Caco-2 (cell line): ENCODE measurements around the gene MYL7. TPM values are rescaled to one million over a fixed set of nuclear protein-coding genes. Genes with fewer than 3 reads are reported as not detected.

Source experiments
- BruUV-seq: library from RNA; stranded (reverse); fragments of 400-500 nt; replicated peaks from 2 replicates; lab custom pipeline; 2021; lab: Mats Ljungman, UMichigan
- CTCF ChIA-PET: fragments of 300-600 bp; sonication (Branson Sonifier 250); formaldehyde crosslinking; loops from one replicate; lab custom pipeline; 2022; ENCODE audit warnings: antibody characterized with exemption; lab: Charles Lee
- POLR2A ChIA-PET: fragments of 300-600 bp; sonication (Branson Sonifier 250); formaldehyde crosslinking; loops from one replicate; lab custom pipeline; 2022; ENCODE audit warnings: antibody characterized with exemption; lab: Charles Lee
- DNase-seq, 2 experiments: peaks; one replicate each; pipeline versions ENCODE4 v3.0.0 to v3.0.0-alpha.2; 2020 to 2022
- H3K27me3 ChIP-seq: replicated peaks from 2 replicates; pipeline ENCODE4 v1.6.0; 2011; ENCODE audit warnings: low read length; ENCODE audit not compliant: control insufficient read depth, insufficient read depth
- H3K36me3 ChIP-seq: 2 replicates; pipeline ENCODE4 v1.5.1; 2011; ENCODE audit warnings: low read length; ENCODE audit not compliant: control insufficient read depth, insufficient read depth
- H3K4me1 ChIP-seq: fragments of 250-450 bp; sonication (Bioruptor Pico); 2 replicates; pipeline ENCODE4 v1.5.1; 2020; ENCODE audit warnings: mild to moderate bottlenecking
- H3K4me3 ChIP-seq: 2 replicates; pipeline ENCODE4 v1.5.1; 2011; ENCODE audit warnings: low read depth, mild to moderate bottlenecking, control low read depth, low read length
- H3K9me3 ChIP-seq: fragments of 250-450 bp; sonication (Bioruptor Pico); 2 replicates; pipeline ENCODE4 v1.5.1; 2020; ENCODE audit warnings: mild to moderate bottlenecking, moderate library complexity
- H3K27ac Mint-ChIP-seq: one replicate; pipeline ENCODE4 v1.8.0; 2022; ENCODE audit warnings: mixed read lengths; ENCODE audit not compliant: unreplicated experiment
- H3K27me3 Mint-ChIP-seq: one replicate; pipeline ENCODE4 v1.8.0; 2022; ENCODE audit warnings: mixed read lengths; ENCODE audit not compliant: insufficient read depth, unreplicated experiment
- H3K36me3 Mint-ChIP-seq: one replicate; pipeline ENCODE4 v1.8.0; 2022; ENCODE audit warnings: mild to moderate bottlenecking, mixed read lengths; ENCODE audit not compliant: insufficient read depth, unreplicated experiment
- H3K4me1 Mint-ChIP-seq: one replicate; pipeline ENCODE4 v1.8.0; 2022; ENCODE audit warnings: low read depth, mixed read lengths; ENCODE audit not compliant: unreplicated experiment
- H3K4me3 Mint-ChIP-seq: one replicate; pipeline ENCODE4 v1.8.0; 2022; ENCODE audit warnings: mild to moderate bottlenecking, moderate library complexity, mixed read lengths; ENCODE audit not compliant: unreplicated experiment
- H3K9me3 Mint-ChIP-seq: one replicate; pipeline ENCODE4 v1.8.0; 2022; ENCODE audit warnings: mixed read lengths; ENCODE audit not compliant: unreplicated experiment
- intact Hi-C: fragments of 100-400 bp; cut with micrococcal nuclease; formaldehyde crosslinking; loops from one replicate; pipeline ENCODE4 v1.10.0; 2022; ENCODE audit not compliant: unreplicated experiment
- total RNA-seq: library from RNA; stranded (reverse); gene quantifications from 2 replicates; pipeline ENCODE4 v1.2.3, GENCODE V29; 2022
- TF ChIP-seq, protein P1 (sequence below), 2 experiments: fragments of 200-600 bp in 1 of 2; IDR thresholded peaks; 1 replicate in 1 of 2; 2 replicates in 1 of 2; pipeline versions ENCODE4 v1.5.1 to v1.8.0; 2011 to 2022; ENCODE audit warnings: antibody characterized with exemption in 1 of 2, control low read depth in 1 of 2, inconsistent platforms in 1 of 2, low read depth in 1 of 2, low read length in 1 of 2, mild to moderate bottlenecking in 1 of 2, moderate library complexity in 1 of 2; ENCODE audit not compliant: insufficient read depth in 1 of 2, severe bottlenecking in 1 of 2, unreplicated experiment in 1 of 2

The MYL7 gene
- total RNA-seq, 1 experiment from 2014 or later: 16.2 TPM

DNA sequence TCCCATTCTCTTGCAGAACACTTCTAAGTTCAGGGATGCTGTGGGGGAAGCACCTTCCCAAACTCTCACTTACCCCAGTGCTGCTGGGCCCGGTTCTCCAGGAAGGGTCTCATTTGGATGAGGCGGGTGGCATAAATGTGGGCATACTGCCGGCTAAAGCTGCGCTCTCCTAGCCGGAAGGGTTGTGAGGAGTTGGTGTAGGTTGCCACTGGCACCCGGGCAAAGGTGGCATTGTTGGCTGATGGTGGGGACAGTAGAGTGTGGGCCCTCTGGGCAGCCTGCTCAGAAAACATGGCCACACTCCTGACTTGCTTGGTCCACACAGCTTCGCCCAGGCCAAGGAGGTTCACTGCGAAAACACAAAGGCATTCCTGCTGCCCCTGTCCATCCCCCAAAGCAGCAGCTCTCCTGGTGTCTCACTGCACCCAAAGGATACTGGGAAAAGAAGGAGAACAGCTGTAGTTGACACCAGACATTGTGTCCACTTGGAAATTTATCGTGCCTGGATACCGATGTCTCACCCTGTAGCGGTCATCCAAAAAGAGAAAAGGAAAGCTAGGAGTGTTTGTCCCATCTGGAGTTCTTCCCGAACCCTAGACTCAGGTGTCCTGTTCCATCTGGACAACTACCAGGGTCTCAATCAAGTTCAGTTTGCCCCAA, 19.2 kb downstream of the MYL7 start:
- no TSS peak for BruUV-seq
- DNase-seq: no peak
- ChIA-PET CTCF (interaction anchor here (1.5 to 2.1 kb wide), 2 partner anchors 10 to 75 kb away, joined by 3 to 8 read pairs; no protein-coding TSS in a partner anchor), POLR2A (no interaction called here)
- no peak overlapping the region for H3K27ac Mint-ChIP-seq
- no peaks in the 10 kb centered on the region for H3K27me3 ChIP-seq
- no peaks in the 10 kb centered on the region for H3K9me3 Mint-ChIP-seq
- no peak overlapping the region for H3K4me3 ChIP-seq
- peaks cover 37% of the 10 kb centered on the region for H3K36me3 Mint-ChIP-seq
- H3K4me1 ChIP-seq: no peaks in the 10 kb centered on the region
- peaks cover 12% of the 10 kb centered on the region for H3K4me1 Mint-ChIP-seq
- H3K9me3 ChIP-seq: no peaks in the 10 kb centered on the region
- intact Hi-C loops: no loop called here
- no peaks in the 10 kb centered on the region for H3K27me3 Mint-ChIP-seq
- peaks cover 2% of the 10 kb centered on the region for H3K36me3 ChIP-seq
- TF ChIP-seq, protein P1, sequence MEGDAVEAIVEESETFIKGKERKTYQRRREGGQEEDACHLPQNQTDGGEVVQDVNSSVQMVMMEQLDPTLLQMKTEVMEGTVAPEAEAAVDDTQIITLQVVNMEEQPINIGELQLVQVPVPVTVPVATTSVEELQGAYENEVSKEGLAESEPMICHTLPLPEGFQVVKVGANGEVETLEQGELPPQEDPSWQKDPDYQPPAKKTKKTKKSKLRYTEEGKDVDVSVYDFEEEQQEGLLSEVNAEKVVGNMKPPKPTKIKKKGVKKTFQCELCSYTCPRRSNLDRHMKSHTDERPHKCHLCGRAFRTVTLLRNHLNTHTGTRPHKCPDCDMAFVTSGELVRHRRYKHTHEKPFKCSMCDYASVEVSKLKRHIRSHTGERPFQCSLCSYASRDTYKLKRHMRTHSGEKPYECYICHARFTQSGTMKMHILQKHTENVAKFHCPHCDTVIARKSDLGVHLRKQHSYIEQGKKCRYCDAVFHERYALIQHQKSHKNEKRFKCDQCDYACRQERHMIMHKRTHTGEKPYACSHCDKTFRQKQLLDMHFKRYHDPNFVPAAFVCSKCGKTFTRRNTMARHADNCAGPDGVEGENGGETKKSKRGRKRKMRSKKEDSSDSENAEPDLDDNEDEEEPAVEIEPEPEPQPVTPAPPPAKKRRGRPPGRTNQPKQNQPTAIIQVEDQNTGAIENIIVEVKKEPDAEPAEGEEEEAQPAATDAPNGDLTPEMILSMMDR (IDR thresholded peaks at IDR 0.05; ENCODE audit: insufficient read depth in 1 of 2, low read depth in 1 of 2, low read length in 1 of 2, severe bottlenecking in 1 of 2, unreplicated experiment in 1 of 2): no peak
- peak overlapping the region; percentile 73 for H3K4me3 Mint-ChIP-seq

DNA sequence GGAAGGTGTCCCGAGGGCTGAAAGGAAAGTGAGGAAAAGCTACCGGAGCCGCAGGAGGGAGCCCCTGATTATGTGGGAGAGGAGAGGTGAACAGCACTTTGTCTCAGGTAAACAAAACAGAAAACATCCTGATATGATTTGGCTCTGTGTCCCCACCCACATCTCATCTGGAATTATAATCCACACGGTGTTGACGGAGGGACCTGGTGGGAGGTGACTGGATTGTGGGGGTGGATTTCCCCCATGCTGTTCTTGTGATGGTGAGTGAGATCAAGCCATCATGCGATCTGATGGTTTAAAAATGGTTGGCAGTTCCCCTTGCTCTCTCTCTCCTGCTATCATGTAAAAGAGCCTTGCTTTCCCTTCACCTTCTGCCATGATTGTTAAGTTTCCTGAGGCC, 20.7 kb downstream of the MYL7 start:
- no TSS peak for BruUV-seq
- Mint-ChIP-seq H3K4me1 (peaks cover 12% of the 10 kb centered on the region), H3K4me3 (no peak overlapping the region), H3K27me3 (no peaks in the 10 kb centered on the region), H3K36me3 (peaks cover 45% of the 10 kb centered on the region), H3K9me3 (no peaks in the 10 kb centered on the region), H3K27ac (no peak overlapping the region)
- POLR2A ChIA-PET: no interaction called here
- Histone ChIP-seq H3K27me3 (no peaks in the 10 kb centered on the region), H3K4me3 (no peak overlapping the region), H3K9me3 (no peaks in the 10 kb centered on the region), H3K36me3 (peaks cover 2% of the 10 kb centered on the region), H3K4me1 (no peaks in the 10 kb centered on the region)
- CTCF ChIA-PET: interaction anchor here (0.6 kb wide), 1 partner anchor 13 kb away, joined by 3 read pairs; no protein-coding TSS in a partner anchor
- intact Hi-C loops: no loop called here
- no peak for DNase-seq
- TF ChIP-seq, protein P1 (IDR thresholded peaks at IDR 0.05; ENCODE audit: insufficient read depth in 1 of 2, low read depth in 1 of 2, low read length in 1 of 2, severe bottlenecking in 1 of 2, unreplicated experiment in 1 of 2): no peak

DNA sequence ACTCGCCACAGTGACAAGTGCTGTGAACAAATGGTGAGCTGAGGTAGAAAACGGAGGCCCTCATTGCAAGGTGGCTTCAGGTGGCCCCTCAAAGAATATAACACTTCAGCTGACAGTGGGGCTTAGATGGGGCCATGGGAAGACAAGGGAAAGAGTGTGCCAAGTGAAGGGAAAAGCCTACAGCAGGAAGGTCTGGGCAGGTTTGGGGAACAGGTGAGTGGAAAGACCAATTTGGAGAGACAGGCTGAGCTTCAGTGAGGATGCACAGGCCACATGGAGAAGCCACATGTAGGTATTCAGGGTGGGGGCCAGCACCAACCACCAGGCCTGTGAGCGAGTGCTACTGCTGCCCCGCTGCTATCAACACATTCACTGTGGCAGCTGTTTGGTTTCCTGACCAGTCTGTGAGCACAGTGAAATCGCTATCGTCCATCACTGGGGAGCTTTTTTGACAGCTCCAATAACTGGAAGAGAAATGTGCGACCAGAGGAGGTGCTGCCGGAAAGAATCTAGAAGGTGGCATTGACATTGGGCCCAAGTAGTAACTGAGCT, 21.2 kb downstream of the MYL7 start:
- no peak for DNase-seq
- Mint-ChIP-seq H3K4me1 (peaks cover 12% of the 10 kb centered on the region), H3K36me3 (peaks cover 48% of the 10 kb centered on the region), H3K27me3 (no peaks in the 10 kb centered on the region), H3K4me3 (no peak overlapping the region), H3K9me3 (no peaks in the 10 kb centered on the region), H3K27ac (no peak overlapping the region)
- Histone ChIP-seq H3K9me3 (no peaks in the 10 kb centered on the region), H3K4me3 (no peak overlapping the region), H3K36me3 (peaks cover 2% of the 10 kb centered on the region), H3K4me1 (no peaks in the 10 kb centered on the region), H3K27me3 (no peaks in the 10 kb centered on the region)
- TF ChIP-seq, protein P1 (IDR thresholded peaks at IDR 0.05; ENCODE audit: insufficient read depth in 1 of 2, low read depth in 1 of 2, low read length in 1 of 2, severe bottlenecking in 1 of 2, unreplicated experiment in 1 of 2): no peak
- intact Hi-C loops: no loop called here
- POLR2A ChIA-PET: no interaction called here
- BruUV-seq: no TSS peak
- CTCF ChIA-PET: interaction anchor here (0.6 kb wide), 1 partner anchor 13 kb away, joined by 3 read pairs; no protein-coding TSS in a partner anchor
